HUES6 (cell line): ENCODE data around the gene FCER1G.

Experiments used
- H3K27ac ChIP-seq: 2 replicates; pipeline ENCODE4 v1.7.0; 2013; ENCODE audit warnings: low read depth, mild to moderate bottlenecking, low read length, inconsistent platforms
- H3K27me3 ChIP-seq: 2 replicates; pipeline ENCODE4 v1.6.1; 2013; ENCODE audit warnings: low read length; ENCODE audit not compliant: control insufficient read depth, insufficient read depth
- H3K36me3 ChIP-seq: 2 replicates; pipeline ENCODE4 v1.6.1; 2013; ENCODE audit warnings: low read length; ENCODE audit not compliant: control insufficient read depth, insufficient read depth
- H3K4me1 ChIP-seq: 2 replicates; pipeline ENCODE4 v1.6.1; 2013; ENCODE audit warnings: low read length; ENCODE audit not compliant: control insufficient read depth, insufficient read depth
- H3K4me3 ChIP-seq: 2 replicates; pipeline ENCODE4 v1.5.1; 2013; ENCODE audit warnings: low read depth, low read length
- H3K9ac ChIP-seq: one replicate; pipeline ENCODE4 v1.6.1; 2013; ENCODE audit warnings: mild to moderate bottlenecking, low read length
- H3K9me3 ChIP-seq: 2 replicates; pipeline ENCODE4 v1.6.1; 2013; ENCODE audit warnings: low read depth, low read length; ENCODE audit not compliant: control insufficient read depth, insufficient read depth

Gene FCER1G

DNA sequence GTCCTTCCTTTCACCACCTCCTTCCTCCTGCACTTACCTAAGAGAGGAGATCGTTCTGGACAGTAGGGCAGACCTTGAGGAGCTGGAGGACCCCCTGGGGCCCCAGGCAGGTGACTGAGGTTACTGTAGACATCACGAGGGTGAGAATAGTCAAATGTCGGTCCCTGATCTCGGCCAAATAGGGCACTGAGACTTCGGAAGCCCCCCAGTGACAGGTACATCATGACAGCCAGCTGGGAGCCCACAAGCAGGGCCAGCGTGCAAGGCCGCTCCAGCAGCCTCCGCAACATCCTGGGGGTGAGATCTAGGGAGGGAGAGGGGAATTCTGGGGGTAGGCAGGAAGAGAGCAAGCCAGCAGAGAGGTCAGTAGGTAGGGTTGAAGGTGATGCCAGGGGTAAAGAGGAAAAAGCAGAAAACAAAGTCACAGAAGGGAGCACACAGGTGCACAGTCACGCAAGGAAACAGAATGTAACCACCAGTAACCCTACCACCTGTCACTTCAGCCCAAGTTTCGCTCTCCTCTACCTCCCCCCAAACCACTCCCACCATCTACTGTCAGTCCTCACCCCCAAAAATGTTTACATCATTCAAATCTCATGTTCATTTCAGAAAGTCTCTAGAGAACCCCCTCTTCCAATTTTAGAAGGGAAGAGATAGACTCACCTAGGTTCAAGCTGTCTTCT is 39.2 kb upstream of the FCER1G start:
- H3K27me3 ChIP-seq, result no peaks in the 10 kb centered on the region
- no peak overlapping the region for H3K27ac ChIP-seq
- peaks cover 6% of the 10 kb centered on the region for H3K4me1 ChIP-seq
- no peak overlapping the region for H3K9ac ChIP-seq
- no peak overlapping the region for H3K4me3 ChIP-seq
- H3K36me3 ChIP-seq, result peaks cover 45% of the 10 kb centered on the region
- H3K9me3 ChIP-seq, result no peaks in the 10 kb centered on the region

DNA sequence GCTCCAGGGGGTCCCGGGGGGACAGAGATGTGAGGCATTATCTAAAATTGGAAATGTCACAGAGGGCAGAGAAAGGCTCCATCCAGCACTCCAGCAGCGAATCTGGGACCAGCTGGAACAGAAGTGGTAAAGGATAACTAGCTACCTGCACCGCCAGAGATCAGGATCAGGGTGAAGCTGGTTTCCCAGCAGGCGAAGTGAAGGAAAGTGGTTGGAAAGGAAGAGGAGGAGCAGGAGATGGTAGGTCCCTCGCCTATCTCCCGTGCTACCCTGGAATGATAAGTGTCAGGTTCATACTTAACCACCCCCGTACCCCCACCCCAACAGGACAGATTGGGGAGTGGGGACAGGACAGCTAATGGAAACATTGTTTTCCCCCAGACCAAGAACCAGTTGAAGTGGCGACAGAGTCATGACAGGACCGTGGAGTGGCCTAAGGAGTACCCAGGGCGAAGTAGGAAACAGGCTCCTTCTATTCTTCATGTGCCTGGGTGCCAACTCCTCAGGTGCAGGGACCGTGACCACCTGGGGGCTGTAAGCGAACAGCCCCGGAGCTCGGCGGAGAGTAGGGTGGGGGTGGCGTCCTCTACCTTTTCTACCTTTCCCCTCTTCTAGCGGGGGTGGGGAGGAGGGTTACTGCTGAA is 38.5 kb upstream of the FCER1G start:
- Histone ChIP-seq H3K27me3 (no peaks in the 10 kb centered on the region), H3K27ac (no peak overlapping the region), H3K36me3 (peaks cover 38% of the 10 kb centered on the region), H3K4me1 (peaks cover 6% of the 10 kb centered on the region), H3K9me3 (no peaks in the 10 kb centered on the region), H3K4me3 (peak overlapping the region; percentile 99), H3K9ac (peak overlapping the region; percentile 85)

DNA sequence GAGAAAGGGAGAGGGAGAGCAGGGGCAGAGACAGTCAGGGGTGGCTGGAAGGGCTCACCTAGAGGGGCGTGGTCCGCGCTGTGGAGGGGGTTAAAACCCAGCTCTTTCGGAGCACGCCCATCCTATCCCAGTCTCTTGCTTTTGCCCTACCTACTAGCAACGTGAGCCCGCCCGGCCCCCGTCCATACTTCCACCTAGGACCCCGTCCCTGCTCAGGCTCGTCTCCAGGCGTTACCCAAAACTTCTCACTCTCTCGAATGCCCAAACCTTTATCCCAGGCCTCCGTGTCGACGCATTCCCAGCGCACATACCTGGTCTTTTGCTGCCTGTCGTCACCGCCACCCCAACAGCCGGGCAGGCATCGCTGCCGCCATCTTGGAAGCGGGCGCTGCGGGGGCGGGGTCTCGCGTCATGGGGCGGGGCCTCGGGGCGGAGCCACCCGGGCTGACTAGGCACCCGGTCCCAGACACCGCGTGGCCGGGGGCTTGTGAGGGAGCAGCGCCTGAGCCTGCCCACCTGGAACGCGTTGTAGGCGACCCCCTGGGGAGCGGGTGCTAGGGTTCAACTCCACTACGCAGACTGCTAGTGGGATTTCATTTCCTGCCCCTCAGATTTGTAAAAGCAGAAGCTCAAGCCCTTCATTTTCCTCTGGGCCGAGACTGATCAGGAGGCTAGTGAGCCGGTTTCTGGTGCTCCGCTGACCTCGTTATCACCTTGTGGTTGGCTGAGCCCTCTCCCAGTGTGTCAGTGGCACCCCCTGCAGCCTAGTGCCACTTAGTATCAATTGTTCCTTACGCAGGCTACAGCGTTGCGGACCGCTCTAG is 37.8 kb upstream of the FCER1G start, which contains the start of gene B4GALT3:
Gene B4GALT3 (minus strand): TSS at position 396 of the 824 bp plus-strand sequence. CDS start 1,447 bp downstream, outside the sequence.
- H3K4me1 ChIP-seq, result peaks cover 6% of the 10 kb centered on the region
- peaks cover 31% of the 10 kb centered on the region for H3K36me3 ChIP-seq
- H3K9me3 ChIP-seq, result no peaks in the 10 kb centered on the region
- H3K4me3 ChIP-seq, result peak within 1 kb of the TSS; percentile 99
- H3K27me3 ChIP-seq, result no peaks in the 10 kb centered on the region
- H3K27ac ChIP-seq, result peak within 1 kb of the TSS; percentile 62
- H3K9ac ChIP-seq, result peak within 1 kb of the TSS; percentile 85

DNA sequence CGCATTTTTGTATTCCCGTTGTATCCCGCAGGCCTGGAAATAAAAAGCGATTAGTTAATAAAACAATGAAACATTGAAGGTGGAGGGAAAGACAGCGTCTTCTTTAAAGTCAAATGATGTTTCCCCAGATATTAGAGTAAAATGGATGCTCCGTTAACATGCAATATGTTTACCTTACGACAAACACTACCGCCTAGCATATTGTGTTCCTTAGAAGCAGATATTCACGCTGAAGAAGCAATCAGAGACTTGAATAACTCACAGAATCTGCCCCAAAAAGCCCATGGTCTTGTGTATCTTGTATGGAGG is 37.2 kb upstream of the FCER1G start:
- Histone ChIP-seq H3K9me3 (no peaks in the 10 kb centered on the region), H3K9ac (no peak overlapping the region), H3K27ac (no peak overlapping the region), H3K36me3 (peaks cover 25% of the 10 kb centered on the region), H3K27me3 (no peaks in the 10 kb centered on the region), H3K4me3 (peak overlapping the region; percentile 99), H3K4me1 (peaks cover 6% of the 10 kb centered on the region)

DNA sequence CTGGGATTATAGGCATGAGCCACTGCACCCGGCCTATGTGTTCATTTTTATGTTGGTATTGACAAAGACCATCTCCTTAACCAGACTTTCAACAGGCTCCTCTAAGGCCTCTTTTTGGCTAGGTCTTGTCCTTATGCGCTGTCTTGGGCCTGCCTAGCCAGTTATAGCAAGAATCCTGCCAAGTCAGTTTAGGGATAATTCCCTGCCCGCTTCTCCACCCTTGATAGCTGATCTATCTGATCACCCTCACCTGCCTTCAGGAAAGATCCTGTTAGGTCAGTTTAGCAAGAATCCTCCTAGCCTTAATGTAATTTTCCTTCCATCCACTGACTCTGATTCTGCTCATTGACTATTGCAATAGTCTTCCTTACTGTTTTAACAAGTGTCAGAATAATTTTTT is 35.4 kb upstream of the FCER1G start:
- Histone ChIP-seq H3K4me1 (peaks cover 6% of the 10 kb centered on the region), H3K36me3 (peaks cover 10% of the 10 kb centered on the region), H3K9ac (no peak overlapping the region), H3K27me3 (no peaks in the 10 kb centered on the region), H3K27ac (no peak overlapping the region), H3K9me3 (no peaks in the 10 kb centered on the region), H3K4me3 (no peak overlapping the region)

DNA sequence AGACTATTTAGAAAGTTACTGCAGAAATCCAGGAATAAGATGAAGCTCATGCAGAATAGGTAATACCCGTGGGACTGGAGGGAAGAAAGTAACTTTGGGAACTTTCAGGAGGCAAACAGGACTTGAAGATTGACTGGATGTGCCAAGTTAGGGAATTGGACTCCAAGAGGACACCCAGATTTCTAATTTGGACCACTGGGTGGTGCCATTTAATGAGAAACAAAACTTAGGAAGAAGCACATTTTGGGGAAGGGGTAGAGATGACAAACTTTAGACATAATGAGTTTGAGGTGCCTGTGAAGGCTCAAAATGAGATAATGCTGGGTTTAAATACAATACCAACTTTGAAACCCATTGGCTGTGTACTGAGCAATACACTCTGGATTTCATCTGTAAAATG is 34.5 kb upstream of the FCER1G start:
- peaks cover under 1% of the 10 kb centered on the region; the same call in 1 of the 2 replicates for H3K36me3 ChIP-seq
- H3K27ac ChIP-seq, result no peak overlapping the region
- H3K9ac ChIP-seq, result no peak overlapping the region

DNA sequence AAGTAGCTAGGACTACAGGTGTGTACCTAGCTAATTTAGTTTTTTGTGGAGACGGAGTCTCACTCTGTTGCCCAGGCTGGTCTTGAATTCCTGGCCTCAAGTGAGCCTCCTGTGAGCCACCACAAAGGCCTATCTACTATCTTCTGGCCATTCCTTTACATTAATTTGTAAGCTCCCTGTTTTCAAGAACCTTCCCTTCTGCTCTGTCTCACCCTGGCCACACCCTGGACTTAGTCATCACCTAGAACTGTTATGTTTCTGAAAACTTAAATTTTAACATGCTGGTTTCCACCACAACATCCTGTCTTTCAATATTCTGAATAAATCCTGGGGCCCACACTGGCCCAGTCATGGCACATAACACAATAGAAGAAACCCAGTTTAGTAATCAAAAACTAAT is 32.9 kb upstream of the FCER1G start:
- no peak overlapping the region for H3K4me3 ChIP-seq
- H3K9me3 ChIP-seq, result no peaks in the 10 kb centered on the region
- H3K36me3 ChIP-seq, result no peaks in the 10 kb centered on the region

More for the DNA sequence above, 34.5 kb upstream of the FCER1G start:
- H3K4me1 ChIP-seq, result peaks cover 6% of the 10 kb centered on the region
- H3K4me3 ChIP-seq, result no peak overlapping the region
- no peaks in the 10 kb centered on the region for H3K9me3 ChIP-seq
- H3K27me3 ChIP-seq, result no peaks in the 10 kb centered on the region

DNA sequence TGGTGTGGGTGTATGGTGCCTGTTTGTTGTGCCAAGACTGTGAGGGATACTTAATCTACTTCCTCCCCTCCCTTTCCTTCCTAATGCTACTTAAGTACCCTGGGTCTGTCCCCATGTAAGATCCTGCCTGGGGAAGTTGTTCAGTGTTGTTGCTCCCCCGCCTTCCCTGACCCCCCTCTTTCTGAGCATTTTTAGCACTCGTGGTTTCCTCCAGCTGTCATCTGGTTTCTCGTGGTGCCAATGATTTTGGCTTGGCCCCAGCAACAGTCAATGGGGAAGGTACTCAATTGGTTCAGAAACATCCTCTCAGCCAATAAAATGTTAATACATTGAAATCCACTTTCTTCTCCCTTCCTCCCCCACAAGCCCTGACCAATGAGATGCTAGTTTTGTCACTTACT is 29.8 kb upstream of the FCER1G start:
- H3K9ac ChIP-seq, result no peak overlapping the region
- H3K4me3 ChIP-seq, result no peak overlapping the region
- H3K27ac ChIP-seq, result no peak overlapping the region
- H3K4me1 ChIP-seq, result no peaks in the 10 kb centered on the region
- no peaks in the 10 kb centered on the region for H3K27me3 ChIP-seq
- no peaks in the 10 kb centered on the region for H3K9me3 ChIP-seq
- H3K36me3 ChIP-seq, result no peaks in the 10 kb centered on the region

More for the DNA sequence above, 32.9 kb upstream of the FCER1G start:
- Histone ChIP-seq H3K9ac (no peak overlapping the region), H3K4me1 (peaks cover 6% of the 10 kb centered on the region), H3K27me3 (no peaks in the 10 kb centered on the region), H3K27ac (no peak overlapping the region)

DNA sequence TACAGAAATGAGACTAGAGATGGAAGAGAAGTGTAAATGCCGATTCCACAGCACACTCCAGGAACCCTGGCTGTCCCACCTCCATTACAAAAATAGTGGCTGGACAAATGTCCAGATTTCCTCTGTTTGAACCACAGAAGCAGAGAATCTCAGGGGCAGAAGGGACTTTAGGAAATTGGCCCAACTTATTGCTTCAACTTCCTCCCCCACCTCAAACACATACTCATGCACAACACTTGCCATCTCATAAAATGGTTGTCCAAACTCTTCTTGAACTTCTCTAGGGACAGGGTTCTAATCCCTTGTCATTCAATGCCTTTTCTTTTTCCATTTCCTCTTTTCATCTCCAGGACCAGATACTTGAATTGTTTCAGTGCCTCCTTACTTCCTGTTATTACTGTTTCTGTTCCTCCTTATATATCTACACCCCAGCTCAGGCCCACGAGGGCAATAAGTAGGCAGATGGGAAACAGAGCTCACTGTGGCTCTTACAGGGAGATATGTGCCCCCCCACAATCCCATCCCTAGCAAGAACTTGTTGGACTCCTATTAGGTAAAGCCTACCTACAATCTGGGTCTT is 29.3 kb upstream of the FCER1G start:
- no peak overlapping the region for H3K4me3 ChIP-seq
- H3K4me1 ChIP-seq, result no peaks in the 10 kb centered on the region
- no peak overlapping the region for H3K9ac ChIP-seq
- H3K36me3 ChIP-seq, result no peaks in the 10 kb centered on the region
- no peak overlapping the region for H3K27ac ChIP-seq
- no peaks in the 10 kb centered on the region for H3K27me3 ChIP-seq
- H3K9me3 ChIP-seq, result no peaks in the 10 kb centered on the region

DNA sequence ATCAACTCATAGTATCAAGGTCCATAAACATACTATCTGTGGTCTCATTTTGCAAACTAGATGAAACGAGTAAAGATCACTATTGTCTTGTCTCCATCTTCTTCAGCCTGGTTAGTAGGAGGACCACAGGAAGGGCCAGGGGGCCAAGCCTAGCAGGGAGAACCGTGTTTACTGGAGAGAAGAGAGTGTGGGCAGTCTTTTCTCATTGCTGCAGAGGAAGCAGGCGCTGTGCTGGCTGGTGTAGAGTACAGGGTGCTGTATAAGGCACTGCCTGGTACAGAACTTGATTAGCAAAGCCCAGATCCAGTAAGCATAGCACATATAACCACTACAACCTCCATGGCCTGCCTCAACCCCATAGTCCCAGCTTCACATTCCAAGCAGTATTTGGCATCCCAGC is 27.8 kb upstream of the FCER1G start:
- Histone ChIP-seq H3K4me3 (no peak overlapping the region), H3K9me3 (no peaks in the 10 kb centered on the region), H3K36me3 (peaks cover 11% of the 10 kb centered on the region), H3K9ac (no peak overlapping the region), H3K27me3 (no peaks in the 10 kb centered on the region), H3K27ac (no peak overlapping the region), H3K4me1 (peaks cover 6% of the 10 kb centered on the region)

DNA sequence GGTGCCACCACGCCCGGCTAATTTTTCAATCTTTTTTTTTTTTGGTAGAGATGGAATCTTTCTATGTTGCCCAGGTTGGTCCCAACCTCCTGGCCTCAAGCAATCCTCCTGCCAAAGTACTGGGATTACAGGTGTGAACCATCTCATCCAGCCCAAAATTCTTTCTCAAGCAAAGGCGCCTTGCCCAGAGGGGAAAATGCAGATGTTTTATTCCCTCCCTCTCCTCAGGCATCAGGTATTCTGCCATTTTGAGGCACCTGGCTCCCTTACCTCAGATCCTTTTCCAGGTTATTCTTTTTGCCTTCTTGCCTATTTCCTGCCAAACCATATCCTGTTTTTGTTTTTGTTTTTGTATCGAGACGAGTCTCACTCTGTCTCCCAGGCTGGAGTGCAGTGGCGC is 26.7 kb upstream of the FCER1G start:
- peaks cover 11% of the 10 kb centered on the region for H3K36me3 ChIP-seq
- no peak overlapping the region for H3K9ac ChIP-seq
- no peak overlapping the region for H3K4me3 ChIP-seq
- H3K4me1 ChIP-seq, result peaks cover 6% of the 10 kb centered on the region
- no peaks in the 10 kb centered on the region for H3K27me3 ChIP-seq
- H3K27ac ChIP-seq, result no peak overlapping the region
- no peaks in the 10 kb centered on the region for H3K9me3 ChIP-seq
